SK-N-SH (cell line): ENCODE data around the gene RASEF. TPM values are rescaled to one million over a fixed set of nuclear protein-coding genes. Genes with fewer than 3 reads are reported as not detected.

Experiments
- CTCF ChIA-PET: fragments of 300-600, 350-600 bp; formaldehyde crosslinking; extraction: SDS; loops from one replicate; lab custom pipeline; 2021; lab: Yijun Ruan, JAX
- POLR2A ChIA-PET: fragments of 350-600 bp; sonication (Branson Sonifier 250); formaldehyde crosslinking; extraction: SDS; loops from one replicate; lab custom pipeline; 2020; ENCODE audit warnings: antibody characterized with exemption, inconsistent platforms; lab: Yijun Ruan, JAX
- DNase-seq: peaks from one replicate; pipeline ENCODE4 v3.0.0; 2012
- H2AFZ ChIP-seq: fragments of 200-600 bp; sonication (generic); 2 replicates; pipeline ENCODE4 v1.8.1; 2016; ENCODE audit warnings: antibody characterized with exemption, mild to moderate bottlenecking, low read depth
- H3F3A ChIP-seq: fragments of 200-600 bp; sonication (generic); replicated peaks from 2 replicates; pipeline ENCODE3; 2016; ENCODE audit warnings: antibody characterized with exemption, mild to moderate bottlenecking; ENCODE audit not compliant: insufficient read depth
- H3K27ac ChIP-seq, 2 experiments: fragments of 200-500 bp in 1 of 2; fragments of 200-600 bp in 1 of 2; sonication (Bioruptor generic) in 1 of 2; sonication (generic), shearing (Covaris generic) in 1 of 2; 2 replicates each; pipeline versions ENCODE4 v1.5.1 to v1.6.1; 2014 to 2016; ENCODE audit warnings: low read depth in 2 of 2, inconsistent platforms in 1 of 2, low read length in 1 of 2, mild to moderate bottlenecking in 1 of 2, mixed read lengths in 1 of 2
- H3K27me3 ChIP-seq: fragments of 200-600 bp; sonication (generic), shearing (Covaris generic); 2 replicates; pipeline ENCODE4 v1.6.1; 2016; ENCODE audit warnings: mixed run types; ENCODE audit not compliant: insufficient read depth
- H3K36me3 ChIP-seq, 2 experiments: fragments of 200-500 bp in 1 of 2; fragments of 200-600 bp in 1 of 2; sonication (Bioruptor generic) in 1 of 2; sonication (generic) in 1 of 2; replicated peaks in 1 of 2; 2 replicates each; pipeline versions ENCODE3 to v1.5.1; 2014 to 2016; ENCODE audit warnings: low read length in 1 of 2, mild to moderate bottlenecking in 1 of 2; ENCODE audit not compliant: insufficient read depth in 2 of 2, control insufficient read depth in 1 of 2
- H3K4me1 ChIP-seq, 2 experiments: fragments of 200-500 bp in 1 of 2; fragments of 200-600 bp in 1 of 2; sonication (Bioruptor generic) in 1 of 2; sonication (generic), shearing (Covaris generic) in 1 of 2; 2 replicates each; pipeline versions ENCODE4 v1.5.1 to v1.6.1; 2014 to 2016; ENCODE audit warnings: low read depth in 1 of 2, low read length in 1 of 2, mixed run types in 1 of 2; ENCODE audit not compliant: insufficient read depth in 2 of 2, control insufficient read depth in 1 of 2
- H3K4me2 ChIP-seq: fragments of 200-600 bp; sonication (generic), shearing (Covaris generic); 2 replicates; pipeline ENCODE4 v1.6.1; 2017; ENCODE audit warnings: mixed run types
- H3K4me3 ChIP-seq, 2 experiments: fragments of 200-500 bp in 1 of 2; fragments of 200-600 bp in 1 of 2; sonication (Bioruptor generic) in 1 of 2; sonication (generic), shearing (Covaris generic) in 1 of 2; 2 replicates each; pipeline versions ENCODE4 v1.5.1 to v1.8.1; 2014 to 2016; ENCODE audit warnings: low read depth in 2 of 2, inconsistent platforms in 1 of 2, low read length in 1 of 2, mild to moderate bottlenecking in 1 of 2, mixed read lengths in 1 of 2, moderate library complexity in 1 of 2
- H3K79me2 ChIP-seq: fragments of 200-600 bp; sonication (generic); 2 replicates; pipeline ENCODE4 v1.8.1; 2017; ENCODE audit warnings: mild to moderate bottlenecking; ENCODE audit not compliant: insufficient read depth
- H3K9ac ChIP-seq: fragments of 200-600 bp; sonication (generic); 2 replicates; pipeline ENCODE4 v1.6.1; 2017; ENCODE audit warnings: mixed run types
- H3K9me2 ChIP-seq: fragments of 200-600 bp; sonication (generic); 2 replicates; pipeline ENCODE4 v1.6.1; 2017; ENCODE audit warnings: mixed run types
- H3K9me3 ChIP-seq: fragments of 200-600 bp; sonication (generic); 2 replicates; pipeline ENCODE4 v1.6.1; 2017; ENCODE audit warnings: mixed run types, mild to moderate bottlenecking, moderate library complexity
- H4K20me1 ChIP-seq: fragments of 200-600 bp; sonication (generic); 2 replicates; pipeline ENCODE4 v1.6.1; 2017; ENCODE audit warnings: mild to moderate bottlenecking, mixed run types; ENCODE audit not compliant: insufficient read depth
- EP300 ChIP-seq, 2 experiments: IDR thresholded peaks; 2 replicates each; pipeline versions ENCODE4 v1.4.0 to v1.6.1; 2012; ENCODE audit warnings: borderline replicate concordance in 1 of 2, low read depth in 1 of 2, low read length in 1 of 2
- EZH2phosphoT487 ChIP-seq: fragments of 200-600 bp; sonication (generic); IDR thresholded peaks from 2 replicates; pipeline ENCODE4 v1.6.1; 2017; ENCODE audit warnings: low read depth, mixed run types, mild to moderate bottlenecking, antibody characterized with exemption, moderate library complexity, borderline replicate concordance
- FOXM1 ChIP-seq: IDR thresholded peaks from 2 replicates; pipeline ENCODE4 v1.4.0; 2012; ENCODE audit warnings: low read depth, mild to moderate bottlenecking
- GATA2 ChIP-seq: sonication (generic); formaldehyde crosslinking; IDR thresholded peaks from 2 replicates; pipeline ENCODE4 v1.5.0; 2020; ENCODE audit warnings: mild to moderate bottlenecking, missing genetic modification reagents
- IRF3 ChIP-seq: fragments of 150-350 bp; IDR thresholded peaks from 2 replicates; pipeline ENCODE4 v1.6.1; 2016; ENCODE audit warnings: mild to moderate bottlenecking, low read depth, low read length
- JUND ChIP-seq: IDR thresholded peaks from 2 replicates; pipeline ENCODE4 v1.4.0; 2012
- MAX ChIP-seq: IDR thresholded peaks from 2 replicates; pipeline ENCODE4 v1.4.0; 2012; ENCODE audit warnings: low read depth
- MEF2A ChIP-seq: IDR thresholded peaks from 2 replicates; pipeline ENCODE4 v1.4.0; 2012; ENCODE audit warnings: low read depth, borderline replicate concordance
- NFIC ChIP-seq: IDR thresholded peaks from 2 replicates; pipeline ENCODE4 v1.4.0; 2012; ENCODE audit warnings: borderline replicate concordance
- NRF1 ChIP-seq: IDR thresholded peaks from 2 replicates; pipeline ENCODE4 v1.6.1; 2012; ENCODE audit warnings: low read depth, mild to moderate bottlenecking, low read length
- PBX3 ChIP-seq: IDR thresholded peaks from 2 replicates; pipeline ENCODE4; 2012
- POLR2AphosphoS5 ChIP-seq: IDR thresholded peaks from 2 replicates; pipeline ENCODE4 v1.6.1; 2012; ENCODE audit warnings: low read depth, low read length
- RAD21 ChIP-seq: IDR thresholded peaks from 2 replicates; pipeline ENCODE4 v1.6.1; 2012; ENCODE audit warnings: mild to moderate bottlenecking, low read length
- RFX5 ChIP-seq: IDR thresholded peaks from 2 replicates; pipeline ENCODE4 v1.6.1; 2012; ENCODE audit warnings: mild to moderate bottlenecking, improper control_type of control experiment, low read length
- TAF1 ChIP-seq: IDR thresholded peaks from 2 replicates; pipeline ENCODE4 v1.6.1; 2012; ENCODE audit warnings: low read depth, mild to moderate bottlenecking, low read length, moderate library complexity, borderline replicate concordance
- TCF12 ChIP-seq: IDR thresholded peaks from 2 replicates; pipeline ENCODE4 v1.4.0; 2012
- USF2 ChIP-seq: fragments of 150-350 bp; IDR thresholded peaks from 2 replicates; pipeline ENCODE4 v1.6.1; 2017; ENCODE audit warnings: antibody characterized with exemption, low read length, low read depth, borderline replicate concordance
- YY1 ChIP-seq: IDR thresholded peaks from 2 replicates; pipeline ENCODE4 v1.4.0; 2012; ENCODE audit warnings: low read depth, mild to moderate bottlenecking
- WGBS: methylation state at CpG from one replicate; pipeline ENCODE4 v1.1.6; 2017; ENCODE audit warnings: low lambda C conversion rate; 5-methylcytosine and 5-hydroxymethylcytosine counted together
- polyA plus RNA-seq, 3 experiments: library from polyadenylated mRNA; depleted of rRNA; stranded (reverse); fragments of >200 nt; gene quantifications; 2 replicates each; pipeline ENCODE4 v1.2.3, GENCODE V29; 2012

The RASEF gene
- polyA plus RNA-seq, 1 of the 3 experiments (the other 2 are of a cell fraction) = not detected

- CTCF ChIA-PET = interaction anchor here (0.6 to 1.2 kb wide), 2 partner anchors 11 to 18 kb away, joined by 3 to 5 read pairs; no protein-coding TSS in a partner anchor
- H3K27me3 ChIP-seq = no peaks in the 10 kb centered on the region
- H3K9me3 ChIP-seq = no peaks in the 10 kb centered on the region
- no peak overlapping the region for H3K4me2 ChIP-seq
- H4K20me1 ChIP-seq = no peaks in the 10 kb centered on the region
- TF ChIP-seq NRF1 = no peak
- TF ChIP-seq NFIC = no peak
- no peak for TF ChIP-seq POLR2AphosphoS5
- no peak for TF ChIP-seq JUND
- no peak for TF ChIP-seq TAF1
- TF ChIP-seq MEF2A = no peak
- POLR2A ChIA-PET = no interaction called here
- no peaks in the 10 kb centered on the region for H3F3A ChIP-seq
- no peaks in the 10 kb centered on the region for H3K79me2 ChIP-seq
- WGBS = 60% methylated on average over 9 of the region's 9 CpGs
- H3K36me3 ChIP-seq = no peaks in the 10 kb centered on the region
- no peak overlapping the region for H3K9ac ChIP-seq
- H3K4me3 ChIP-seq = no peak overlapping the region
- no peaks in the 10 kb centered on the region for H3K4me1 ChIP-seq
- no peaks in the 10 kb centered on the region for H3K9me2 ChIP-seq
- H2AFZ ChIP-seq = no peak overlapping the region
- DNase-seq = no peak
- no peak overlapping the region for H3K27ac ChIP-seq
Measured at GRCh38 chr9:83007521-83008300, 55.2 kb downstream of the RASEF start.

- POLR2A ChIA-PET = no interaction called here
- no peak overlapping the region for H3K9ac ChIP-seq
- no peaks in the 10 kb centered on the region for H3K9me3 ChIP-seq
Measured at GRCh38 chr9:83006378-83006777, 56.6 kb downstream of the RASEF start.

More at GRCh38 chr9:83006378-83006777, 56.6 kb downstream of the RASEF start:
- CTCF ChIA-PET = no interaction called here
- no peak for DNase-seq
- Histone ChIP-seq H3K4me2 (no peak overlapping the region), H3K27ac (no peak overlapping the region), H3F3A (no peaks in the 10 kb centered on the region), H4K20me1 (no peaks in the 10 kb centered on the region), H3K9me2 (no peaks in the 10 kb centered on the region), H3K4me1 (no peaks in the 10 kb centered on the region), H3K27me3 (no peaks in the 10 kb centered on the region), H3K79me2 (no peaks in the 10 kb centered on the region), H3K4me3 (no peak overlapping the region), H3K36me3 (no peaks in the 10 kb centered on the region), H2AFZ (no peak overlapping the region)
- TF ChIP-seq USF2 (no peak), PBX3 (no peak), TAF1 (no peak), YY1 (no peak), GATA2 (no peak), EZH2phosphoT487 (no peak), NRF1 (no peak), EP300 (IDR thresholded peaks at IDR 0.05; ENCODE audit: borderline replicate concordance in 1 of 2, low read depth in 1 of 2, low read length in 1 of 2) (no peak), FOXM1 (no peak), TCF12 (no peak), RAD21 (no peak), MAX (no peak), IRF3 (no peak), RFX5 (no peak)
